ENCODE data around the gene ECEL1. TPM values are rescaled to one million over a fixed set of nuclear protein-coding genes. Genes with fewer than 3 reads are reported as not detected.
"Not testable (repeated sequence)": the region's sequence is repeated elsewhere in the genome, so short reads cannot be mapped to it uniquely, and the experiment has no call there.

ECEL1 gene
- total and polyA plus RNA-seq, 2 experiments from 2014 or later: 1.1 to 1.2 TPM

DNA sequence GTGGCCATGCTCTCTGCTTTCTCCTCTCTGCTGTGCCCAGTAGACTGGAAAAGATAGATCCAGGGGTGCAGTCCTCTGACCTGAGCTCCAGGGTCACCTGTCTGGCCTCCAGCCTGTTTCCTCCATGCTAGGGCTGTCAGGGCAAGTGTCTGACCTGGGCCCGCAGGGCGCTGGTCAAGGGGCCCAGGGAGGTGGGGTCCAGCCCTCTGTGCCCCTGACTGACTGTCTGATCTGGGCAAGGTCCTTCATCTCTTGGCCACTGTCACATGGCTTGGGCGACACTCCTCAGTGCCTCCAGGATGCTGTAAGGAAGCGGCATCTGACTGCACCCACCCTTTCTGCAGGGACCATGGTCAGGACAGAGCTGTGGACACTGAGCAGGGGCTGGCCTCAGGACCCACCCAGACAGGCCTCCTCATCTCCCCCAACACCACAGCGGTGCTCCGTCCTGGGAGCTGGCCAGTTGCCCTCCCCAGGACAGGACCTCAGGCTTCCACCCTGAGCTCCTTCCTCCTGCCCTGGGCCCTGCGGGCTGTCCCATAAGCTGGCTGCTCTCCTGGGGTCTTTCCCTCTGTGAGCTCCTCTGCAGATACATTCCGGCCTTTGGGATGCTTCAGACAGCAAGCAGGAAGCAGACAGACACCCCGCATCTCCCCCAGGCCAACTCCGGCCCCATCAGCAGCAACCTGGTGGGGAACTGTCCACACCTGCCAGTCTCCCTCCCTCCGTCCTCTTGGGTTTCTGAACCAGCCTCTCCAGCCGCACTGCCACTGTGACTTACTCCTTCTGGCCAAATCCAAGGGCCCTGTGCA, 52.9 kb downstream of the ECEL1 start:
- H3K9me2 ChIP-seq (replicated peaks; ENCODE audit: insufficient read depth): no peaks in the 10 kb centered on the region
- H3K4me1 ChIP-seq (ENCODE audit: insufficient read depth): no peaks in the 10 kb centered on the region
- no peak overlapping the region for H2AFZ ChIP-seq
- no peak overlapping the region for H3K27ac ChIP-seq
- WGBS (ENCODE audit: low lambda C conversion rate, missing lambda C conversion rate): 90% methylated on average over 12 of the region's 12 CpGs
- no peaks in the 10 kb centered on the region for H3K27me3 ChIP-seq
- H3K9me3 ChIP-seq (ENCODE audit: low read depth): no peaks in the 10 kb centered on the region
- H3K36me3 ChIP-seq (replicated peaks; ENCODE audit: insufficient read depth, low read depth): no peaks in the 10 kb centered on the region
- no peak for DNase-seq (ENCODE audit: low spot score)
- no peak overlapping the region for H3K4me2 ChIP-seq
- H4K20me1 ChIP-seq (ENCODE audit: insufficient read depth, poor library complexity, severe bottlenecking): no peaks in the 10 kb centered on the region
- H3K4me3 ChIP-seq: no peak overlapping the region
- TF ChIP-seq EZH2phosphoT487 (IDR thresholded peaks at IDR 0.05; ENCODE audit: low read depth, severe bottlenecking, unreplicated experiment) (no peak), EZH2 (IDR thresholded peaks at IDR 0.05; ENCODE audit: borderline replicate concordance) (no peak)
- TF ChIP-seq, protein P1, sequence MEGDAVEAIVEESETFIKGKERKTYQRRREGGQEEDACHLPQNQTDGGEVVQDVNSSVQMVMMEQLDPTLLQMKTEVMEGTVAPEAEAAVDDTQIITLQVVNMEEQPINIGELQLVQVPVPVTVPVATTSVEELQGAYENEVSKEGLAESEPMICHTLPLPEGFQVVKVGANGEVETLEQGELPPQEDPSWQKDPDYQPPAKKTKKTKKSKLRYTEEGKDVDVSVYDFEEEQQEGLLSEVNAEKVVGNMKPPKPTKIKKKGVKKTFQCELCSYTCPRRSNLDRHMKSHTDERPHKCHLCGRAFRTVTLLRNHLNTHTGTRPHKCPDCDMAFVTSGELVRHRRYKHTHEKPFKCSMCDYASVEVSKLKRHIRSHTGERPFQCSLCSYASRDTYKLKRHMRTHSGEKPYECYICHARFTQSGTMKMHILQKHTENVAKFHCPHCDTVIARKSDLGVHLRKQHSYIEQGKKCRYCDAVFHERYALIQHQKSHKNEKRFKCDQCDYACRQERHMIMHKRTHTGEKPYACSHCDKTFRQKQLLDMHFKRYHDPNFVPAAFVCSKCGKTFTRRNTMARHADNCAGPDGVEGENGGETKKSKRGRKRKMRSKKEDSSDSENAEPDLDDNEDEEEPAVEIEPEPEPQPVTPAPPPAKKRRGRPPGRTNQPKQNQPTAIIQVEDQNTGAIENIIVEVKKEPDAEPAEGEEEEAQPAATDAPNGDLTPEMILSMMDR (IDR thresholded peaks at IDR 0.05; ENCODE audit: poor library complexity): no peak
- H3K79me2 ChIP-seq: no peaks in the 10 kb centered on the region

DNA sequence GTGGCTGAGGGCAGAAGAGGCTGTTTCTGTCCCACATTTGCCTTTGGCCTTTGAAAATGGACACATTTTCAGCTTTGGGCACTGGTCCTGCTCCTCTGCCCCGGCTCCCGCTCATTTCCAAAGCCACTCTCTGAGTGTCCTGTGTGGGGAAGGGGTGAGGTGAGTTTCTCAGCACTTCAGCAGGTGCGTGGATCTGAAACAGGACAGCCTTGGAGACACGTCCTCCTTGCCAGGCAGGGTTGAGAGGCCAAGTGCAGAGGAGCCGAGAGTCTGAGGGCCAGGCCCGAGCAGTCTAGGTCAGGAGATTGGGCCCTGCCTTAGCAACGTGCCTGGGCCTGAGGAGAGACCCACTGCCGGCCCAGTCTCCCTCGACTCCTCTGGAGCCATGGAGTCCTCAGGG, 53.5 kb downstream of the ECEL1 start:
- no peak for TF ChIP-seq EZH2 (IDR thresholded peaks at IDR 0.05; ENCODE audit: borderline replicate concordance)
- TF ChIP-seq, protein P1 (IDR thresholded peaks at IDR 0.05; ENCODE audit: poor library complexity): no peak
- TF ChIP-seq EZH2phosphoT487 (IDR thresholded peaks at IDR 0.05; ENCODE audit: low read depth, severe bottlenecking, unreplicated experiment): no peak
- no peaks in the 10 kb centered on the region for H3K4me1 ChIP-seq (ENCODE audit: insufficient read depth)
- no peak overlapping the region for H3K27ac ChIP-seq
- no peaks in the 10 kb centered on the region for H3K27me3 ChIP-seq
- no peaks in the 10 kb centered on the region for H3K9me3 ChIP-seq (ENCODE audit: low read depth)
- no peak for DNase-seq (ENCODE audit: low spot score)
- 93% methylated on average over 9 of the region's 9 CpGs for WGBS (ENCODE audit: low lambda C conversion rate, missing lambda C conversion rate)
- H4K20me1 ChIP-seq (ENCODE audit: insufficient read depth, poor library complexity, severe bottlenecking): no peaks in the 10 kb centered on the region
- H3K9me2 ChIP-seq (replicated peaks; ENCODE audit: insufficient read depth): no peaks in the 10 kb centered on the region
- H2AFZ ChIP-seq: no peak overlapping the region
- H3K79me2 ChIP-seq: no peaks in the 10 kb centered on the region
- no peak overlapping the region for H3K4me2 ChIP-seq
- H3K36me3 ChIP-seq (replicated peaks; ENCODE audit: insufficient read depth, low read depth): no peaks in the 10 kb centered on the region
- H3K4me3 ChIP-seq: no peak overlapping the region

- not testable (repeated sequence) for H3K27ac ChIP-seq; DNase-seq (ENCODE audit: low spot score); H3K9me3 ChIP-seq (ENCODE audit: low read depth); H3K79me2 ChIP-seq; H3K4me3 ChIP-seq; H2AFZ ChIP-seq; H3K36me3 ChIP-seq (replicated peaks; ENCODE audit: insufficient read depth, low read depth); H3K4me2 ChIP-seq; H3K9me2 ChIP-seq (replicated peaks; ENCODE audit: insufficient read depth); H3K27me3 ChIP-seq; H3K4me1 ChIP-seq (ENCODE audit: insufficient read depth); H4K20me1 ChIP-seq (ENCODE audit: insufficient read depth, poor library complexity, severe bottlenecking)
- WGBS (ENCODE audit: low lambda C conversion rate, missing lambda C conversion rate): 91% methylated on average over 8 of the region's 9 CpGs
Measured at GRCh38 chr2:232433622-232434021, 54.0 kb downstream of the ECEL1 start.

DNA sequence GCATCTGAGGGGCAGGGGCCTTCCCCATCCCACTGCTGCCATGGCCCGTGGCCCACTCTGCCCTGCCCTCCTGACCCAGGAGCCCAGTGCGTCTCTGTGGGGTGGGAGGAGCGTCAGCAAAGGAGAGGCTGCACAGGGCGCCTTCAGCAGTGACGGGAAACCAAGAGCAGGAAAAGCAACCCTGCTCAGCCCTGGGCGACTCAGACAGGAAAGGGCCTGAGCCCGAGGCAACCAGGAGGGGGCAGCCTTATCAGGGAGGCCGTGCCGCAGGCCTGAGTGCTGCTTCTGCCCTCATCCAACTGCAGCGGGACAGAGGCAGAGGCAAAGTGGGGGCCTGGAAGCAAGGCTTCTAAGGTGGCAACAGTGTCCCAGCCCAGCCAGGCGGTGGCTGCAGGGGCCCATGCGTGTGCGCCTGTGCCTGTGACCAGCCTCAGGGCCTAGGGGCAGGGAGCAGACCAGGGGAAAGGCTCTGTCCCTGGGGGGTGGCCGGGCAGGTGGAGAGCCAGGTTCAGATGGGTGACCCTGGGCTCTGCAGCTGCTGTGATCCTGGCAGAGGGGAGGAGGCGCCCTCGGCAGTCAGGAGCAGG, 54.9 kb downstream of the ECEL1 start:
- H3K79me2 ChIP-seq: no peaks in the 10 kb centered on the region
- H3K27me3 ChIP-seq: no peaks in the 10 kb centered on the region
- H3K27ac ChIP-seq: no peak overlapping the region
- no peaks in the 10 kb centered on the region for H3K36me3 ChIP-seq (replicated peaks; ENCODE audit: insufficient read depth, low read depth)
- H3K4me2 ChIP-seq: no peak overlapping the region
- TF ChIP-seq, protein P1 (IDR thresholded peaks at IDR 0.05; ENCODE audit: poor library complexity): peak; percentile 4
- TF ChIP-seq EZH2 (IDR thresholded peaks at IDR 0.05; ENCODE audit: borderline replicate concordance): no peak
- TF ChIP-seq EZH2phosphoT487 (IDR thresholded peaks at IDR 0.05; ENCODE audit: low read depth, severe bottlenecking, unreplicated experiment): no peak
- H3K9me3 ChIP-seq (ENCODE audit: low read depth): no peaks in the 10 kb centered on the region
- no peaks in the 10 kb centered on the region for H4K20me1 ChIP-seq (ENCODE audit: insufficient read depth, poor library complexity, severe bottlenecking)
- no peaks in the 10 kb centered on the region for H3K9me2 ChIP-seq (replicated peaks; ENCODE audit: insufficient read depth)
- no peaks in the 10 kb centered on the region for H3K4me1 ChIP-seq (ENCODE audit: insufficient read depth)
- no peak overlapping the region for H3K4me3 ChIP-seq
- DNase-seq (ENCODE audit: low spot score): no peak
- no peak overlapping the region for H2AFZ ChIP-seq
- 81% methylated on average over 15 of the region's 16 CpGs for WGBS (ENCODE audit: low lambda C conversion rate, missing lambda C conversion rate)
